ENCODE results near the gene DHX32.
"Not testable (repeated sequence)": the region's sequence is repeated elsewhere in the genome, so short reads cannot be mapped to it uniquely, and the experiment has no call there.

The DHX32 gene

DNA sequence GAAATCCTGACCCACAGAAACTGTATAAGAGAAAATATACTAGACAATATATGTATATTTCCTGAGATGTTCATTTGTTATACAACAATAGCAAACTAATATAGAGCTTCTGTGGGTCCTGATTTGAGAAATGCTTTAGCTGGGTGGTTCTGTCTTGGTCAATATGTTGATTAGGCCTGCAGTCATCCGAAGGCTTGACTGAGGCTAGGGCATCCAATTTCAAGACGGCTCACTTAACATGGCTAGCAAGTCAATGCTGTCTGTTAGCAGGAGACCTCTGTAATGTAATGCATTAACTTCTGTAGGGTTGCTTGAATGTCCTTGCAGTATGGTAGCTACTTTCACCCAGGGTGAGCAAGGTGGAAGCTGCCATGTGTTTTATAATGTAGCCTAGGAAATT is 27.7 kb upstream of the DHX32 start:
- DNase-seq; H3K4me1 Mint-ChIP-seq (ENCODE audit: low read depth in 2 of 2); ATAC-seq (replicated peaks); H3K36me3 Mint-ChIP-seq (ENCODE audit: insufficient read depth); H3K4me3 Mint-ChIP-seq; H3K27ac Mint-ChIP-seq; H3K9me3 Mint-ChIP-seq: not testable (repeated sequence)
- peaks cover 13 to 42% of the 10 kb centered on the region in 2 donors for H3K27me3 Mint-ChIP-seq

DNA sequence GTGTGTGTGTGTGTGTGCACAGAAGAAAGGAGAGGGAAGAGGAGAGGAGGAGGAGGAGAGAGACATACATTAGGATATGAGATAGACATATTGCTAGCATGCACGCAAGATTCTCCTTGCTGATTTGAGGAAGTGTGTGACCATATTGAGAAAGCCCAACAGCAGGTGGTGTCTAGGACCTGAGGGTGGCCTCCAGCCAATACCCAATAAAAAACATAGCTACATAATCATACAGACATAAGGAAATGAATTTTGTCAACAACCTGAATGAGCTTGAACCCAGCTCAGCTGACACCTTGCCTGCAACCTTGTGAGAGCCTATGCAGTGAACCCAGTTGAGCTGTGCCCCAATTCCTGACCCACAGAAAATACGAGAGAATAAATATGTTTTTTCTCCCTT is 26.5 kb upstream of the DHX32 start:
- not testable (repeated sequence) for H3K36me3 Mint-ChIP-seq (ENCODE audit: insufficient read depth); H3K27ac Mint-ChIP-seq; H3K4me1 Mint-ChIP-seq (ENCODE audit: low read depth in 2 of 2); H3K4me3 Mint-ChIP-seq; ATAC-seq (replicated peaks); H3K9me3 Mint-ChIP-seq; DNase-seq
- peaks cover 13 to 33% of the 10 kb centered on the region in 2 donors for H3K27me3 Mint-ChIP-seq

DNA sequence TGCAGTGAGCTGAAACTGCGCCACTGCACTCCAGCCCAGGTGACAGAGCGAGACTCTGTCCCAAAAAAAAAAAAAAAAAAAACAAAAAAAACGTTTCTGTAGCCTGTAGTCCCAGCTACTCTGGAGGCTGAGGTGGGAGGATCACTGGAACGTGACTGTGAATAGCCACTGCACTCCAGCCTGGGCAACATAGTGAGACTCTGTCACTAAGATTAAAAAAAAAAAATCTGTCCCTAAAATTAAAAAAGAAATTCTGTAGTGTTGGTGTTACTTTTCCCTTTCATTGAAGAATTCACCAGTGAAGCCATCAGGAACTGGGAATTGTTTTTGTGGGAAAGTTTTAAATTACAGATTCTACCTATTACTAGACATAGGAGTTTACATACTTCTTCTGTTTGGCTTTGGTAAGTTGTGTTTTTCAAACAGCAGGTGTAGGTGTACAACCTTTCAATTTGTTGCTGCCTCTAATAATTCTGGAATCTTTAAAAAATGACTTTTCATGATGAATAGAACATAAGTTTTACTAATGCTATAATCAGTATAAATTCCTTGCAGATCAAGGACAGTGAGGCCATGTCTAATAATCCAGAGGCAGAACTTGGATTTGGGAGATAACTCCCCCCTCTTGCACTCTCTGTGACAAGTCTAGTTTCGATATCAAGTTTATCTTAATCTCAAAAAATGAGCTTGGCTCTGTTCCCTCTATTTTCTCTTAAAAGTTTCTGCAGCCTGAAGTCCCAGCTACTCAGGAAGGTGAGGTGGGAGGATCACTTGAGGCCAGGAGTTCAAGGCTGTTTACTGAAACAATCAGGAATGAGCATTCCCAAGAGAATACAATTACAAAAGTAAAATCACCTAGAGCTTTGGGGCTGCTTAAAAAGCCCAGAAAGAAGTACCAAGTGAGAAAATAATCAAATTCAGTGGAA is 24.2 kb upstream of the DHX32 start:
- not testable (repeated sequence) for ATAC-seq (replicated peaks); H3K4me1 Mint-ChIP-seq (ENCODE audit: low read depth in 2 of 2); H3K9me3 Mint-ChIP-seq; H3K27ac Mint-ChIP-seq; H3K36me3 Mint-ChIP-seq (ENCODE audit: insufficient read depth); DNase-seq; H3K4me3 Mint-ChIP-seq
- peaks cover 22% of the 10 kb centered on the region in 2 donors for H3K27me3 Mint-ChIP-seq

DNA sequence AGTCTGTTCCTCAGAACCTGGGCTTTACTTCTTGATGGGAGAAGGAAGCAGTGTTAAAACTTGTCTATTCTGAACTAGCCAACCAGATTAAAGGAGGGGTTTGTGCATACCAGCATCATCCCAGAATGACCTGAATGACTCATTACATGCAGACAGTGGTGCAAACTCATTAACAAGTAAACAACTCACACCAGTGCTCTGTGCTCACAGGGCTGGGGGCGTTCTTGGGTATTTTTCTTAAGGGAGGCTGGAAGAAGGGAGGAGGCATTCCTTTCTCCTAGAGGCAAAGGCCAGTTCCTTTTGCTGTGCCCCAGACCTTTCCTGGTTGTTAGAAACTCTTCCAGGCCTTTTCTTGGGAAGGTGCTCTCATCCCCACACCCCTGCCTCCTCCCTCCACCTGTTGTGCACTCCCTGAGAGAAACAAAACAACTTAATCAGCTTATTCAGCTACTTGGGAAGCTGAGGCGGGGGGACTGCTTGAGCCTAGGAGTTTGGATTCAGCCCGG is 22.1 kb upstream of the DHX32 start:
- H3K27me3 Mint-ChIP-seq, result peaks cover 28% of the 10 kb centered on the region in 2 donors
- DNase-seq; ATAC-seq (replicated peaks); H3K4me3 Mint-ChIP-seq; H3K9me3 Mint-ChIP-seq; H3K36me3 Mint-ChIP-seq (ENCODE audit: insufficient read depth); H3K27ac Mint-ChIP-seq; H3K4me1 Mint-ChIP-seq (ENCODE audit: low read depth in 2 of 2): not testable (repeated sequence)

DNA sequence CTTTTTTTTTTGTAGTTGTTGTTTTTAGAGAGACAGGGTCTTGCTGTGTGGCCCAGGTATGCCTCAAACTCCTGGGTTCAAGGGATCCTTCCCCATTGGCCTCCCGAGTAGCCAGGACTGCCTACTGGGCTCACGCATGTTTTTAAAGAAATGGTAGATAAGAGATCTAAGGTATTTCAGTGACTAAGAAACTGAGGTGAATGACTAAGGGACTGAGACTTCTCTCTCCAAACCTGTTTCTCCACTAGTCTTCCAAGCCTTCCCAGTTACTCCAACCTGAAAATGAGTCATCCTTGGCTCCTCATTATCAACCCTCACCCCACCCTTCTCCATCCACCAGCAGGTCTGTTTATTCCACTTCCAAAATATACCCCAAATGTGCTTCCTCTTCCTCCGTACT is 19.9 kb upstream of the DHX32 start:
- not testable (repeated sequence) for H3K36me3 Mint-ChIP-seq (ENCODE audit: insufficient read depth); H3K4me1 Mint-ChIP-seq (ENCODE audit: low read depth in 2 of 2); ATAC-seq (replicated peaks); H3K27ac Mint-ChIP-seq; H3K9me3 Mint-ChIP-seq; DNase-seq; H3K4me3 Mint-ChIP-seq
- H3K27me3 Mint-ChIP-seq, result peaks cover 20 to 38% of the 10 kb centered on the region in 2 donors

DNA sequence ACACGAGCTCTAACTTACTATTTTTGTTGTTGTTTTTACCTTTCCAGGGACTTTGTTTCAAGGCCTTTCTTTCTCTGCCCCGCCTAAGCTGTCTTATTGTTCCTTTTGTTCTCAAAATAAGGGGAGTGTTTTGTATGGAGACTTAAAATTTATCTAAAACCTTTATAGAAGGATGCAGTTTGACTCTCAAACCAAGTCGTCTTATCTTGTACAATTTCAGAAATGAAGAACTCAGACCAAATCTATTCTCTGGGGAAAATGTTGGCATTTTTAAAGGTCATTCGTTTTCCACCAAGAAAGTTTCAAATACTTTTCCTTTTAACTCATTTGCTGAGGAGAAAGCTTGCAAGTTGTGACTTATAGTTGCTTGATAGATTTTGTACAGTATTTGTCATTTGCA is 16.2 kb upstream of the DHX32 start:
- Mint-ChIP-seq H3K4me3 (peak overlapping the region; percentile 79 to 83), H3K27me3 (peaks cover 11 to 38% of the 10 kb centered on the region in 2 donors)
- H3K4me1 Mint-ChIP-seq (ENCODE audit: low read depth in 2 of 2); DNase-seq; ATAC-seq (replicated peaks); H3K36me3 Mint-ChIP-seq (ENCODE audit: insufficient read depth); H3K9me3 Mint-ChIP-seq; H3K27ac Mint-ChIP-seq: not testable (repeated sequence)

DNA sequence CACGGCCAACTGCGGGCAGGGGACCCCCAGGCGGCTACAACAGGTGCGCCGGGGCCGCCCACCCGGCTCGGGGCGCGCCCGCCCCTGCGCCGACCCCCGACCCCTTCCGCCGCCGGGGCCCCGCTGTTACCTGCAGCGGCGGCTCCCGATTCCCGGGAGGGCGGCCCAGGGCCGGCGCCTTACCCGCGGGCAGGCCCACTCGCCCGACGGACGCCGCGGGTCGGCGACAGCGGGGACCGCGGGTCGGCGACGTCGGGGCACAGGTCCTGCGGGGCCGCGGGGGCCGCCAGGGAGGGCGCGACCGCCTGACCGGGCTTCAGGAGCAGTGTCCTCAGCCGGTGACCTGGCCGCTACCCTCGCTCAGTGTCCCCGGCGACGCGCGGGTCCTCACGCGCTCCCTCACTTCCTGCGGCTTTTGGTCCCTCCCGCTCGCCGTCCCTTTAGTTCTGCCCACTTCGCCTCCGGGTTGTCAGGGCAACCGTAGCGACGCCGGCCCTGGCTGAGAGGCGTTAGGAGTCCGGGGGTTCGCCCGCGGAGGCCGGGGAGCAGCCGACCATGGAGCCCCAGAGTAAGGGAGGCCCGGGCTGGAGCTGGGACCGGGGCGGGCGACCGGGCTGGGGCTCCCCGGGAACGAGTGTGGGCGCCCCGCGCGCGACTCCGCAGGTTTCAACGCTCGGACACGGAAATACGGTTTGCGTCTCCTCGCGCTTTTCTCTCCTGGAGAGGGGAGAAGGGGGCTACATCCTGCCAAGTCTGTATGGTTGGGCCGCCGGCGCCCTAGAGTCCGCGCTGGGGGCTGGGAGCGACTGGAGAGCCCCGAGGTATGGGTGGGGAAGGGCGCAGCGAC is 15.2 kb upstream of the DHX32 start, which contains the start of gene FANK1:
TSS of gene FANK1 (plus strand) at position 477 of the 847 bp plus-strand sequence. CDS start at position 556, 79 bp downstream.
- not testable (repeated sequence) for H3K36me3 Mint-ChIP-seq (ENCODE audit: insufficient read depth); H3K9me3 Mint-ChIP-seq; H3K4me1 Mint-ChIP-seq (ENCODE audit: low read depth in 2 of 2)
- Mint-ChIP-seq H3K4me3 (peak within 1 kb of the TSS; percentile 79 to 83), H3K27ac (peak within 1 kb of the TSS in 1 of 2 donors; percentile 73), H3K27me3 (peaks cover 11 to 35% of the 10 kb centered on the region in 2 donors)
- peak; percentile 41 to 65 (median 64) for DNase-seq
- ATAC-seq (replicated peaks), result peak; percentile 86

DNA sequence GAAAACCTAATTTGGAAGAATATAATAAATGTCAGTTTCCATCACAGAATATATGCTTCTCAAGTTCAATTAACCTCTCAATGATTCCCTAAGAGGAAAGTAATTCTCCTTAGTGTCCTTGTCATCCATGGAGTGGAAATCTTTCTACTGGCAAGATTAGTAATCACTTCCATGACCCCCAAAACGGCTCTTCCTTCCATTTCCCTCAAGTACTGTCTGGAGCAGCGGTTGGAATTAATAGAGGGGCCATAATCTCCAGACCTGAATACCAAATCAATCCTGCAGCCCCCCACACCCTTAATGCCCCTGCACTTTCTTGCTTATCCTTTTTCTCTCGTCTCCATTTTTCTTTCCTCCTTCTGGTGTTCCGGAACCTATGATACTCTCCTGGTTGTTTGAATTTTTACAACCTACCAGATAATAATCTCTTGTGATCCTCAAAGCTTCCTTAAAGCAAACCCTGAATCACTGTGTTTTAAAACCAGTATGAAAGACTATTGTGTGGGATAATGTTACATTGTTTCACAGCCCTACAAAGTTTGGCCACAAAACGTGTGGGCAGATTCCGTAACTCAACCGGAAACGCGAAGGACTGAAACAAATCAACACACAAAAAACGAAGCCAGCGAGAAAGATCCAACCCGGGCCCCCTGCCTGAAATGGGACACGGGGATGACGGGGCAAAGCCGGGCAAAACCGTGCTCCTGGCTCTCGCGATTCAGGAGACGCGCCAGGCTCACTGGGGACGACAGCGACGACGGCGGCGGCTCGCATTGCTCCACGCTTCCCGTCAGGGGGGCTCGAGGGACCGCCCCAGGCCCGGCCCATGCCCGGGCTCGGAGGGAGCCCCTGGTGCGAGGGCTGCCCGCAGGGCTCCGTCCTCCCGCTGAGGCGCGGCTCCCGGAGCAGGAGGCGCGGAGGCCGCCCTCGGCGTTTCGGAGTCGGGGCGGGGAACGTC is 14.3 kb upstream of the DHX32 start:
- not testable (repeated sequence) for H3K36me3 Mint-ChIP-seq (ENCODE audit: insufficient read depth); H3K9me3 Mint-ChIP-seq; H3K4me1 Mint-ChIP-seq (ENCODE audit: low read depth in 2 of 2); H3K27ac Mint-ChIP-seq
- H3K27me3 Mint-ChIP-seq, result peaks cover 11 to 26% of the 10 kb centered on the region in 2 donors
- ATAC-seq (replicated peaks) (peak; percentile 65), DNase-seq (peak; percentile 0 to 11 (median 8))
- peak overlapping the region; percentile 66 to 73 for H3K4me3 Mint-ChIP-seq

DNA sequence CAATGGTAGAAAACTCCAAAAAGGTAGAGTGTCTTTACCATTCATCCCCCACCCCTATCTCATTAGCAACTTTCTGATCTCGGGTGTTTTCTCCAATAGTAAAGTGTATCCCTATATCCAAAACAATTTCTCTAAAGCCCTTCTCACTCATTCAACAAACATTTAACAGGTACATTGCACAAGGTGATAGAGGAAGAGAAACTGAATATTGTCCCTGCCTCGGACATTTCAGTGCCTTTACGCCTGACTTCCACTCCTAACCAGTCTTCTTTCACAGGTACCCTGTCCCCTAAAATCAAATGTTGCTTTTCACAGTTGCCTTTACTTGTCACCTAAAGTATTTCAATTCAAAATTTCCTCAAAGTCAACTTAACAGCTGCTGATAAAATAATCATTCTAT is 13.1 kb upstream of the DHX32 start:
- peaks cover 11 to 23% of the 10 kb centered on the region in 2 donors for H3K27me3 Mint-ChIP-seq
- H3K9me3 Mint-ChIP-seq; H3K36me3 Mint-ChIP-seq (ENCODE audit: insufficient read depth); H3K27ac Mint-ChIP-seq; ATAC-seq (replicated peaks); H3K4me3 Mint-ChIP-seq; DNase-seq; H3K4me1 Mint-ChIP-seq (ENCODE audit: low read depth in 2 of 2): not testable (repeated sequence)

DNA sequence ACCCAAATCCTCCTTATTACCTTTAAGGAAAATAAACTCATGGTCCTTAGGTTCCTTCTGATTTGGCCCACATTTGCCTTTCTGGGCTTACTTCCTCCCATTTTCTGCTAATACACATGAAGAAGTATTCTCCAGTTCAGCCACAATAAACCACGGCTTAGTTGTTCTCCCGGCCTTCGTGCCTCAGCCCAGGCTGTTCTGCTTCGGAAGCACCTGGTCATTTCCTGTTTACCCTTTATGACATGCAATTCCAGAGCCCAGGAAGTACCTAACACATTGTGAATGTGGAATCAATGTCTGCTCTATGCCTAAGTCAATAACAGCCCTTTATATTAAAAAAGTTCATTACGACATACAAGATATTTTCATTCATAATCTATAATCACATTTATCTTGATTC is 11.3 kb upstream of the DHX32 start:
- not testable (repeated sequence) for H3K27ac Mint-ChIP-seq; H3K36me3 Mint-ChIP-seq (ENCODE audit: insufficient read depth); H3K4me3 Mint-ChIP-seq; ATAC-seq (replicated peaks); H3K9me3 Mint-ChIP-seq; H3K4me1 Mint-ChIP-seq (ENCODE audit: low read depth in 2 of 2); DNase-seq
- H3K27me3 Mint-ChIP-seq, result peaks cover 0 to 15% of the 10 kb centered on the region in 2 donors

DNA sequence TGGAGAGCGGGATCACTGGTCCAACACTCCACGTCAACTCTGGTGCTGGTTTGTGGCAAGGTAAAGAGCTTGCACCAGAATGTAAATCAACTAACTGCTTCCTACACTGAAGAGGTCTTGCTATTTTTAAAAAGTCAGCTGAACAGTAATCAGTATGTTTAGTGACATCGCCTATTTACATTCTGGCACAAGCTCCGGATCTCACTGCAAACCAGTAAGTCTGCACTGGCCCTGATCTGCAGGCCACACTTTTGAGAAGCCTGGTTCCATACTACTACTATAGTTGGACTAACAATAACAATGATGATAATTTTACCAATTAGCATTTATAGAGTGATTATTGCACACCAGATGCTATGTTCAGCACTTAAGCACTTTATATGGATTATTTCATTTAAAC is 8.3 kb upstream of the DHX32 start:
- H3K4me3 Mint-ChIP-seq; H3K9me3 Mint-ChIP-seq; H3K4me1 Mint-ChIP-seq (ENCODE audit: low read depth in 2 of 2); DNase-seq; H3K27ac Mint-ChIP-seq; H3K27me3 Mint-ChIP-seq; ATAC-seq (replicated peaks); H3K36me3 Mint-ChIP-seq (ENCODE audit: insufficient read depth): not testable (repeated sequence)

DNA sequence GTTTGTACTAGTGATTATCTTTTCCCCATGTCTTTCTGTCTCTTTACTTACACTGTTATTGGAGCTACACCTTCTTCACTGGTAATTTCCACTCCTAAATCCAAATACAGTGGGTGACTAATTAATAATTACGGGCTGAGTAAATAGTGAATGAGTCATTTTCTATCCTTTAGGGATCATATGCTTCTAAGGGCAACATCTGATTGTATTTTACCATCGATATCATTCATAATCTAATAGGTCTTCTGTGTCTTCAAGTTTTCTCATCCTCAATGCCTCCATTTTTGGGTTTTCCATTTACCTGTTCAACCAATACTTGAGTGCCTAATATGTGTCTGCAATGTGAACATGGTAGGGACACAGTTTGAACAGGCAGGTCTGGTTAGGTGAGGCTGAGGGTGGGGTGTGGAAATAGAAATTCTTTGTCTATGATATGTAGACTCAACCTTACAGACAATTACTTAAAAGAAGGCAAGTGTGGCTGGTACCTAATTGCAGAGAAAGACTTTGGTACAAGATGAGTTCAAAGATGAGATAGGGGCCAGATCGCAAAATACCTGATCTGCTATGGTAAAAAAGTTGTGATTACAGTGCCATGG is 5.9 kb upstream of the DHX32 start:
- ATAC-seq (replicated peaks) (no peak), DNase-seq (no peak)
- Mint-ChIP-seq H3K4me1 (ENCODE audit: low read depth in 2 of 2) (no peaks in the 10 kb centered on the region), H3K9me3 (no peaks in the 10 kb centered on the region), H3K27me3 (no peaks in the 10 kb centered on the region), H3K27ac (no peak overlapping the region), H3K4me3 (no peak overlapping the region), H3K36me3 (ENCODE audit: insufficient read depth) (no peaks in the 10 kb centered on the region)
